ENCODE measurements around the gene CYP4A22. TPM values are rescaled to one million over a fixed set of nuclear protein-coding genes. Genes with fewer than 3 reads are reported as not detected.

Gene CYP4A22
- total RNA-seq (not detected in 2 replicates), polyA plus RNA-seq (not detected in 2 replicates), polyA minus RNA-seq (not detected in 2 replicates), Bru-seq, nascent RNA (percentile 7 among the genes with signal in this experiment), BruChase-seq, experiment 1, labeled RNA remaining after a 6-hour chase (not detected), BruChase-seq, experiment 2, labeled RNA remaining after a 2-hour chase (not detected)
- not detected in 2 replicates for polyA plus RNA-seq (2011; cell fraction: cytosol; rRNA removed)
- not detected in 2 replicates for polyA plus RNA-seq (2011; cell fraction: nucleus; rRNA removed)
- not detected in 2 replicates for polyA plus RNA-seq (2012)
- polyA minus RNA-seq (2011; cell fraction: cytosol; rRNA and poly(A)+ RNA removed), result not detected
- not detected in 2 replicates for polyA minus RNA-seq (2011; cell fraction: nucleus; rRNA and poly(A)+ RNA removed)
- long read RNA-seq, result 0 reads

DNA sequence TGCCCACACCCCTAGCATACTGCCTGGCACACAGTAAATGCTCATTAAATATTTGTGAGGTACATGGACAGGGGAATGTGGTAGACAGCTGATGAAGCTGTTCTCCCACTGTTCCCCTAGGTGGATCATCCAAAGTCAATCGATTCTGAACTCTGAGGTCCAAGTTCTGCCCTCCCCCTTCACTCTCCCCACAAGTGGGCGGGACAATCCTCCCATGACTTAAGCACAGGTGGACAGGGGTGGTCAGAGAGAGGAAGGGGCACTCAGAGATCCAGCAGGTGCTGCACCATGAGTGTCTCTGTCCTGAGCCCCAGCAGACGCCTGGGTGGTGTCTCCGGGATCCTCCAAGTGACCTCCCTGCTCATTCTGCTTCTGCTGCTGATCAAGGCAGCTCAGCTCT lies at the start of gene CYP4A22:
TSS of gene CYP4A22 (plus strand) at position 244 of the 400 bp plus-strand sequence. CDS start at position 289, 45 bp downstream.
- ChIA-PET POLR2A (no interaction called here), CTCF (no interaction called here)
- no peak within 1 kb of the TSS for H2AFZ ChIP-seq (ENCODE audit: low read depth, low read length)
- TF ChIP-seq POLR2A (IDR thresholded peaks at IDR 0.05; ENCODE audit: low read depth, low read length) (no peak), EZH2 (IDR thresholded peaks at IDR 0.05; ENCODE audit: borderline replicate concordance, low read depth, low read length, severe bottlenecking) (no peak), MAX (IDR thresholded peaks at IDR 0.05; ENCODE audit: insufficient read depth, insufficient read length) (no peak), FOS (IDR thresholded peaks at IDR 0.05; ENCODE audit: borderline replicate concordance, insufficient read depth, low read length) (no peak), MYC (IDR thresholded peaks at IDR 0.05; ENCODE audit: low read depth, low read length) (no peak), JUN (IDR thresholded peaks at IDR 0.05; ENCODE audit: borderline replicate concordance, insufficient read depth, insufficient read length, low read depth) (no peak), POLR2AphosphoS5 (IDR thresholded peaks at IDR 0.05; ENCODE audit: insufficient read depth, low read depth, low read length) (no peak), GATA2 (IDR thresholded peaks at IDR 0.05; ENCODE audit: insufficient read depth, insufficient read length, low read depth, low read length) (no peak)
- TF ChIP-seq, protein P1, sequence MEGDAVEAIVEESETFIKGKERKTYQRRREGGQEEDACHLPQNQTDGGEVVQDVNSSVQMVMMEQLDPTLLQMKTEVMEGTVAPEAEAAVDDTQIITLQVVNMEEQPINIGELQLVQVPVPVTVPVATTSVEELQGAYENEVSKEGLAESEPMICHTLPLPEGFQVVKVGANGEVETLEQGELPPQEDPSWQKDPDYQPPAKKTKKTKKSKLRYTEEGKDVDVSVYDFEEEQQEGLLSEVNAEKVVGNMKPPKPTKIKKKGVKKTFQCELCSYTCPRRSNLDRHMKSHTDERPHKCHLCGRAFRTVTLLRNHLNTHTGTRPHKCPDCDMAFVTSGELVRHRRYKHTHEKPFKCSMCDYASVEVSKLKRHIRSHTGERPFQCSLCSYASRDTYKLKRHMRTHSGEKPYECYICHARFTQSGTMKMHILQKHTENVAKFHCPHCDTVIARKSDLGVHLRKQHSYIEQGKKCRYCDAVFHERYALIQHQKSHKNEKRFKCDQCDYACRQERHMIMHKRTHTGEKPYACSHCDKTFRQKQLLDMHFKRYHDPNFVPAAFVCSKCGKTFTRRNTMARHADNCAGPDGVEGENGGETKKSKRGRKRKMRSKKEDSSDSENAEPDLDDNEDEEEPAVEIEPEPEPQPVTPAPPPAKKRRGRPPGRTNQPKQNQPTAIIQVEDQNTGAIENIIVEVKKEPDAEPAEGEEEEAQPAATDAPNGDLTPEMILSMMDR (IDR thresholded peaks at IDR 0.05; ENCODE audit: extremely low read depth in 1 of 2, insufficient read depth in 1 of 2, low read depth in 1 of 2, low read length in 2 of 2), result no peak
- intact Hi-C loops (cut with micrococcal nuclease) (no loop called here), dilution Hi-C loops (cut with MboI; ENCODE audit: extremely low pct_ligation_motif_present, low sequenced_read_pairs) (no loop called here)
- BruUV-seq (replicated peaks), result no TSS peak
- no peaks in the 10 kb centered on the region for H3K9me3 ChIP-seq (replicated peaks; ENCODE audit: control insufficient read depth, insufficient read depth, low read length)
- H3K79me2 ChIP-seq (ENCODE audit: control insufficient read depth, insufficient read depth, low read length), result no peaks in the 10 kb centered on the region
- no peak within 1 kb of the TSS for H3K4me3 ChIP-seq (replicated peaks in 1 of 3; ENCODE audit: insufficient read depth in 1 of 3, low read depth in 1 of 3, low read length in 3 of 3)
- H3K9me1 ChIP-seq (replicated peaks; ENCODE audit: control insufficient read depth, extremely low read depth, insufficient read depth, low read length), result no peaks in the 10 kb centered on the region
- no peak within 1 kb of the TSS for H3K4me2 ChIP-seq (ENCODE audit: insufficient read depth, low read length)
- DNase-seq (ENCODE audit: low read depth, low spot score) (no peak), FAIRE-seq (no peak)
- no peak within 1 kb of the TSS for H3K9ac ChIP-seq (replicated peaks; ENCODE audit: extremely low read depth, insufficient read depth, low read length)
- H3K36me3 ChIP-seq (ENCODE audit: control insufficient read depth in 2 of 2, extremely low read depth in 1 of 2, insufficient read depth in 2 of 2, low read length in 2 of 2), result no peaks in the 10 kb centered on the region
- no peaks in the 10 kb centered on the region for H4K20me1 ChIP-seq (replicated peaks; ENCODE audit: control insufficient read depth, extremely low read depth, insufficient read depth, low read length)
- H3K4me1 ChIP-seq (ENCODE audit: control insufficient read depth, extremely low read depth, insufficient read depth, low read length), result no peaks in the 10 kb centered on the region
- no peaks in the 10 kb centered on the region for H3K27me3 ChIP-seq (ENCODE audit: control insufficient read depth in 2 of 2, insufficient read depth in 2 of 2, low read length in 2 of 2)
- no peak within 1 kb of the TSS for H3K27ac ChIP-seq (ENCODE audit: insufficient read depth, low read depth, low read length)
